Keratinocyte (primary cell): Measurements from ENCODE around the gene NHLH2.

Experiments
- CTCF ChIP-seq, 3 experiments: IDR thresholded peaks in 1 of 3; conservative IDR thresholded peaks in 1 of 3; optimal IDR thresholded peaks in 1 of 3; 2 replicates in 2 of 3; 3 replicates in 1 of 3; pipeline versions ENCODE3 to v1.5.1; 2011; ENCODE audit warnings: low read length in 3 of 3, mild to moderate bottlenecking in 3 of 3, moderate library complexity in 2 of 3, control low read depth in 1 of 3, inconsistent platforms in 1 of 3; ENCODE audit not compliant: insufficient read depth in 2 of 3; ENCODE audit errors: extremely low read depth in 1 of 3
- EZH2 ChIP-seq: IDR thresholded peaks from one replicate; pipeline ENCODE4 v1.6.1; 2012; ENCODE audit warnings: inconsistent platforms, mild to moderate bottlenecking, low read length, moderate library complexity

GRCh38 chr1:115879977-115880376, 39.1 kb upstream of the NHLH2 start:
- TF ChIP-seq CTCF (optimal IDR thresholded peaks at IDR 0.05 in 1 of 3, IDR thresholded peaks at IDR 0.05 in 1 of 3, conservative IDR thresholded peaks at IDR 0.05 in 1 of 3; ENCODE audit: extremely low read depth in 1 of 3, insufficient read depth in 2 of 3, low read length in 3 of 3) (no peak), EZH2 (no peak)
